Endothelial cell of umbilical vein (primary cell): Measurements from ENCODE around the gene CYP1A2. TPM values are rescaled to one million over a fixed set of nuclear protein-coding genes. Genes with fewer than 3 reads are reported as not detected.

Experiments used
- BruUV-seq: library from RNA; stranded (reverse); fragments of 400-500 nt; replicated peaks from 2 replicates; lab custom pipeline; 2021; lab: Mats Ljungman, UMichigan
- CTCF ChIA-PET: fragments of 300-600, 350-600 bp; sonication (Branson Sonifier 250); formaldehyde crosslinking; loops from one replicate; lab custom pipeline; 2021; ENCODE audit warnings: antibody characterized with exemption, inconsistent platforms; lab: Charles Lee
- POLR2A ChIA-PET: fragments of 300-600, 350-600 bp; sonication (Branson Sonifier 250); formaldehyde crosslinking; loops from one replicate; lab custom pipeline; 2021; ENCODE audit warnings: antibody characterized with exemption, inconsistent platforms; lab: Charles Lee
- DNase-seq: peaks from one replicate; pipeline ENCODE4 v3.0.0-alpha.2; 2011; ENCODE audit warnings: low read depth, low spot score
- FAIRE-seq: peaks from 2 replicates; lab custom pipeline; 2011; peaks lifted over from hg19 to GRCh38; lab: Jason Lieb, UNC
- H2AFZ ChIP-seq: 2 replicates; pipeline ENCODE4 v1.6.0; 2012; ENCODE audit warnings: low read depth, low read length, control low read depth, inconsistent platforms
- H3K27ac ChIP-seq: 2 replicates; pipeline ENCODE4 v1.5.1; 2011; ENCODE audit warnings: low read depth, mild to moderate bottlenecking, control low read depth, low read length, moderate library complexity; ENCODE audit not compliant: insufficient read depth
- H3K27me3 ChIP-seq, 2 experiments: 2 replicates each; pipeline versions ENCODE4 v1.6.0 to v1.6.1; 2011; ENCODE audit warnings: low read length in 2 of 2, mixed read lengths in 1 of 2; ENCODE audit not compliant: control insufficient read depth in 2 of 2, insufficient read depth in 2 of 2
- H3K36me3 ChIP-seq, 2 experiments: 2 replicates in 1 of 2; 3 replicates in 1 of 2; pipeline ENCODE4 v1.5.1; 2011; ENCODE audit warnings: low read length in 2 of 2, mild to moderate bottlenecking in 1 of 2, moderate library complexity in 1 of 2; ENCODE audit not compliant: control insufficient read depth in 2 of 2, insufficient read depth in 2 of 2; ENCODE audit errors: extremely low read depth in 1 of 2
- H3K4me1 ChIP-seq: 3 replicates; pipeline ENCODE4 v1.5.1; 2011; ENCODE audit warnings: mild to moderate bottlenecking, low read length; ENCODE audit not compliant: control insufficient read depth, insufficient read depth; ENCODE audit errors: extremely low read depth
- H3K4me2 ChIP-seq: 2 replicates; pipeline ENCODE4 v1.6.1; 2011; ENCODE audit warnings: low read length, control low read depth, mixed read lengths; ENCODE audit not compliant: insufficient read depth
- H3K4me3 ChIP-seq, 3 experiments: fragments of 200-600 bp in 1 of 3; sonication (generic), shearing (Covaris generic) in 1 of 3; replicated peaks in 1 of 3; 2 replicates each; pipeline ENCODE4 v1.5.1; 2011 to 2016; ENCODE audit warnings: control low read depth in 3 of 3, low read length in 3 of 3, mild to moderate bottlenecking in 2 of 3, inconsistent platforms in 1 of 3, low read depth in 1 of 3, moderate library complexity in 1 of 3; ENCODE audit not compliant: insufficient read depth in 1 of 3
- H3K79me2 ChIP-seq: 2 replicates; pipeline ENCODE4 v1.6.0; 2012; ENCODE audit warnings: low read length, inconsistent platforms; ENCODE audit not compliant: control insufficient read depth, insufficient read depth
- H3K9ac ChIP-seq: replicated peaks from 2 replicates; pipeline ENCODE3; 2011; ENCODE audit warnings: low read length, control low read depth; ENCODE audit not compliant: insufficient read depth; ENCODE audit errors: extremely low read depth
- H3K9me1 ChIP-seq: replicated peaks from 3 replicates; pipeline ENCODE4 v1.6.0; 2011; ENCODE audit warnings: mild to moderate bottlenecking, low read length; ENCODE audit not compliant: control insufficient read depth, insufficient read depth; ENCODE audit errors: extremely low read depth
- H3K9me3 ChIP-seq: replicated peaks from 2 replicates; pipeline ENCODE4 v1.5.1; 2012; ENCODE audit warnings: low read length, inconsistent platforms; ENCODE audit not compliant: control insufficient read depth, insufficient read depth
- H4K20me1 ChIP-seq: replicated peaks from 2 replicates; pipeline ENCODE3; 2011; ENCODE audit warnings: mild to moderate bottlenecking, low read length; ENCODE audit not compliant: control insufficient read depth, insufficient read depth; ENCODE audit errors: extremely low read depth
- EZH2 ChIP-seq: IDR thresholded peaks from 2 replicates; pipeline ENCODE4 v1.6.1; 2012; ENCODE audit warnings: borderline replicate concordance, low read depth, mild to moderate bottlenecking, moderate library complexity, low read length, inconsistent platforms; ENCODE audit not compliant: severe bottlenecking
- FOS ChIP-seq: IDR thresholded peaks from 2 replicates; pipeline ENCODE4 v1.6.1; 2011; ENCODE audit warnings: mild to moderate bottlenecking, low read length, moderate library complexity, borderline replicate concordance; ENCODE audit not compliant: insufficient read depth
- GATA2 ChIP-seq: IDR thresholded peaks from 2 replicates; pipeline ENCODE4 v1.7.0; 2011; ENCODE audit warnings: low read depth, mild to moderate bottlenecking, moderate library complexity, mixed read lengths, low read length; ENCODE audit not compliant: insufficient read length, insufficient read depth
- JUN ChIP-seq: IDR thresholded peaks from 2 replicates; pipeline ENCODE4 v1.6.1; 2011; ENCODE audit warnings: borderline replicate concordance, low read depth; ENCODE audit not compliant: insufficient read length, insufficient read depth
- MYC ChIP-seq: IDR thresholded peaks from one replicate; pipeline ENCODE4 v1.6.1; 2011; ENCODE audit warnings: mild to moderate bottlenecking, low read depth, low read length
- POLR2A ChIP-seq: IDR thresholded peaks from 2 replicates; pipeline ENCODE4 v1.6.1; 2012; ENCODE audit warnings: low read depth, mild to moderate bottlenecking, control low read depth, low read length
- POLR2AphosphoS5 ChIP-seq: IDR thresholded peaks from 2 replicates; pipeline ENCODE4 v1.6.1; 2012; ENCODE audit warnings: low read depth, mild to moderate bottlenecking, control low read depth, low read length, moderate library complexity; ENCODE audit not compliant: insufficient read depth
- dilution Hi-C: fragments of 300-500 bp; cut with MboI; formaldehyde crosslinking; loops from one replicate; pipeline ENCODE4 v1.15.0; 2019; ENCODE audit warnings: low sequenced_read_pairs; ENCODE audit not compliant: extremely low pct_ligation_motif_present
- intact Hi-C: fragments of 100-400 bp; cut with micrococcal nuclease; formaldehyde crosslinking; loops from one replicate; pipeline ENCODE4 v1.10.0; 2022
- polyA plus RNA-seq, 4 experiments: library from polyadenylated mRNA; depleted of rRNA in 3 of 4; stranded (reverse) in 3 of 4; unstranded in 1 of 4; fragments of >200 nt; gene quantifications; 2 replicates each; pipeline versions ENCODE4 v1.2.1 to v1.2.3, GENCODE V29; 2011 to 2012; ENCODE audit warnings: missing spikeins in 1 of 4
- total RNA-seq: library from RNA; stranded (reverse); gene quantifications from 2 replicates; pipeline ENCODE4 v1.2.3, GENCODE V29; 2021
- TF ChIP-seq, protein P1 (sequence below), 2 donors: IDR thresholded peaks; 1 replicate in 1 of 2; 2 replicates in 1 of 2; pipeline ENCODE4 v1.5.1; 2011; ENCODE audit warnings: low read length in 2 of 2, mild to moderate bottlenecking in 2 of 2, moderate library complexity in 2 of 2, control low read depth in 1 of 2, inconsistent platforms in 1 of 2, low read depth in 1 of 2; ENCODE audit not compliant: insufficient read depth in 1 of 2; ENCODE audit errors: extremely low read depth in 1 of 2
- TF ChIP-seq, protein P2 (sequence below): IDR thresholded peaks from 2 replicates; pipeline ENCODE4 v1.6.1; 2011; ENCODE audit not compliant: insufficient read depth, insufficient read length

CYP1A2 gene
- total and polyA plus RNA-seq, 2 donors (not counting 3 experiments of a cell fraction or from before 2014, with no cell fraction given), result not detected

DNA sequence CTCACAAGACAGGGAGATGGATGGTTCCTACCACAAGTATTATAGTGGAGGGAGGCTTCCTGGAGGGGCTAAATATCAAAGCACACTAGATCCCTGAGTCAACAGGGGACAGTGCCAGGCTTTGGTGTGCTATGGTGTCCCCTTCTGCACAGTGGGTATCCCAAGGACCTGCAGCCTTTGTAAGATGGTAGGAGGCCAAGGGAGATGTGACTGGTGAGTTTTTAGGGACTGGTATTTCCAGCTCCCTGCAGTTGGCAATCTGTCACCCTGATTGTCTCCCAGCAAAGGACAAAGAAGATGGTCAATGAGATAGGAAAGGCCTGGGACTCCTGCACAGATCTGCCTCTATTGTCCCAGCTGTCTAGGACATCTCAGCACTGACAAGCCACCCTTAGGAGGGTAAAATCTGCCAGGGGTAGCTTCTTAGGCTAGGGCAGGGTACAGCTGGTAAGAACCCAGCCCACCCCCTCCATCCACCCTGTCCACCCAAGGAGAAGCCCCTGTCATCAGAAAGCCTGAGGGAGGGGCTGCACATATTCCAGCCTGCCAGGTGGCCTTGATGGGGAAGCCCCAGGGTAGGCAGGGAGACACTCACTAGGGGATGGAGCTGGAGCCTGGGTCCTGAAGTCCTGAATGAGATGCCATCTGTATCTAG is 23.9 kb upstream of the CYP1A2 start:
- TF ChIP-seq EZH2 (no peak), POLR2AphosphoS5 (no peak), FOS (no peak), POLR2A (no peak), JUN (no peak), MYC (no peak), GATA2 (no peak)
- TF ChIP-seq, protein P1, sequence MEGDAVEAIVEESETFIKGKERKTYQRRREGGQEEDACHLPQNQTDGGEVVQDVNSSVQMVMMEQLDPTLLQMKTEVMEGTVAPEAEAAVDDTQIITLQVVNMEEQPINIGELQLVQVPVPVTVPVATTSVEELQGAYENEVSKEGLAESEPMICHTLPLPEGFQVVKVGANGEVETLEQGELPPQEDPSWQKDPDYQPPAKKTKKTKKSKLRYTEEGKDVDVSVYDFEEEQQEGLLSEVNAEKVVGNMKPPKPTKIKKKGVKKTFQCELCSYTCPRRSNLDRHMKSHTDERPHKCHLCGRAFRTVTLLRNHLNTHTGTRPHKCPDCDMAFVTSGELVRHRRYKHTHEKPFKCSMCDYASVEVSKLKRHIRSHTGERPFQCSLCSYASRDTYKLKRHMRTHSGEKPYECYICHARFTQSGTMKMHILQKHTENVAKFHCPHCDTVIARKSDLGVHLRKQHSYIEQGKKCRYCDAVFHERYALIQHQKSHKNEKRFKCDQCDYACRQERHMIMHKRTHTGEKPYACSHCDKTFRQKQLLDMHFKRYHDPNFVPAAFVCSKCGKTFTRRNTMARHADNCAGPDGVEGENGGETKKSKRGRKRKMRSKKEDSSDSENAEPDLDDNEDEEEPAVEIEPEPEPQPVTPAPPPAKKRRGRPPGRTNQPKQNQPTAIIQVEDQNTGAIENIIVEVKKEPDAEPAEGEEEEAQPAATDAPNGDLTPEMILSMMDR (IDR thresholded peaks at IDR 0.05; ENCODE audit: extremely low read depth in 1 of 2, insufficient read depth in 1 of 2, low read depth in 1 of 2, low read length in 2 of 2), result no peak
- TF ChIP-seq, protein P2, sequence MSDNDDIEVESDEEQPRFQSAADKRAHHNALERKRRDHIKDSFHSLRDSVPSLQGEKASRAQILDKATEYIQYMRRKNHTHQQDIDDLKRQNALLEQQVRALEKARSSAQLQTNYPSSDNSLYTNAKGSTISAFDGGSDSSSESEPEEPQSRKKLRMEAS, result no peak
- ChIA-PET CTCF (interaction anchor here (0.8 to 3.0 kb wide), 3 partner anchors 44 to 94 kb away, joined by 3 to 19 read pairs (median 7); no protein-coding TSS in a partner anchor), POLR2A (no interaction called here)
- Histone ChIP-seq H3K9me3 (no peaks in the 10 kb centered on the region), H3K9ac (no peak overlapping the region), H3K27ac (no peak overlapping the region), H3K36me3 (no peaks in the 10 kb centered on the region), H3K9me1 (no peaks in the 10 kb centered on the region), H3K27me3 (peaks cover 0 to 1% of the 10 kb centered on the region in 2 experiments), H3K4me2 (no peak overlapping the region), H4K20me1 (no peaks in the 10 kb centered on the region), H2AFZ (no peak overlapping the region), H3K4me3 (no peak overlapping the region), H3K79me2 (no peaks in the 10 kb centered on the region), H3K4me1 (peaks cover 12% of the 10 kb centered on the region)
- no peak for FAIRE-seq
- dilution Hi-C loops, result no loop called here
- BruUV-seq, result no TSS peak
- intact Hi-C loops, result no loop called here
- no peak for DNase-seq
